CD14-positive monocyte (primary cell): ENCODE data around the gene KRTAP10-3. TPM values are rescaled to one million over a fixed set of nuclear protein-coding genes. Genes with fewer than 3 reads are reported as not detected.

Experiments used
- DNase-seq, 3 donors: peaks; one replicate each; pipeline ENCODE4 v3.0.0-alpha.2; 2011 to 2022
- H2AFZ ChIP-seq: 2 replicates; pipeline ENCODE4 v1.6.0; 2012; ENCODE audit warnings: mild to moderate bottlenecking, low read depth, low read length, inconsistent platforms; ENCODE audit not compliant: insufficient read depth, poor library complexity, severe bottlenecking
- H3K27ac ChIP-seq, 2 donors: 1 replicate in 1 of 2; 2 replicates in 1 of 2; pipeline ENCODE4 v1.5.1; 2012 to 2013; ENCODE audit warnings: low read length in 2 of 2, control low read depth in 1 of 2, inconsistent platforms in 1 of 2, low read depth in 1 of 2, mild to moderate bottlenecking in 1 of 2
- H3K27me3 ChIP-seq, 2 donors: one replicate each; pipeline versions ENCODE4 v1.6.0 to v1.6.1; 2011 to 2013; ENCODE audit warnings: low read length in 2 of 2; ENCODE audit not compliant: control insufficient read depth in 2 of 2, insufficient read depth in 2 of 2
- H3K36me3 ChIP-seq, 2 donors: replicated peaks in 1 of 2; 1 replicate in 1 of 2; 2 replicates in 1 of 2; pipeline versions ENCODE4 v1.5.1 to v1.6.1; 2012 to 2013; ENCODE audit warnings: low read length in 2 of 2, control low read depth in 1 of 2, inconsistent platforms in 1 of 2, mild to moderate bottlenecking in 1 of 2; ENCODE audit not compliant: insufficient read depth in 2 of 2, control insufficient read depth in 1 of 2
- H3K4me1 ChIP-seq, 2 donors: 1 replicate in 1 of 2; 2 replicates in 1 of 2; pipeline versions ENCODE4 v1.5.1 to v1.6.1; 2012 to 2013; ENCODE audit warnings: low read length in 2 of 2, control low read depth in 1 of 2, inconsistent platforms in 1 of 2, mild to moderate bottlenecking in 1 of 2, moderate library complexity in 1 of 2; ENCODE audit not compliant: insufficient read depth in 2 of 2, control insufficient read depth in 1 of 2
- H3K4me2 ChIP-seq: replicated peaks from 2 replicates; pipeline ENCODE3; 2012; ENCODE audit warnings: low read length, moderate library complexity, mild to moderate bottlenecking; ENCODE audit not compliant: poor library complexity, severe bottlenecking; ENCODE audit errors: extremely low read depth
- H3K4me3 ChIP-seq, 3 experiments: fragments of 200-600 bp in 1 of 3; sonication (generic) in 1 of 3; replicated peaks in 1 of 3; 1 replicate in 2 of 3; 2 replicates in 1 of 3; pipeline ENCODE4 v1.5.1; 2011 to 2013; ENCODE audit warnings: low read length in 3 of 3, mild to moderate bottlenecking in 3 of 3, control low read depth in 2 of 3, low read depth in 2 of 3, inconsistent platforms in 1 of 3, moderate library complexity in 1 of 3
- H3K79me2 ChIP-seq: 2 replicates; pipeline ENCODE4 v1.6.0; 2012; ENCODE audit warnings: mild to moderate bottlenecking, control low read depth, inconsistent platforms, low read length, moderate library complexity; ENCODE audit not compliant: insufficient read depth
- H3K9ac ChIP-seq: 2 replicates; pipeline ENCODE4 v1.6.0; 2017; ENCODE audit warnings: low read length, mild to moderate bottlenecking; ENCODE audit not compliant: insufficient read depth, poor library complexity, severe bottlenecking
- H3K9me3 ChIP-seq, 2 donors: replicated peaks in 1 of 2; 1 replicate in 1 of 2; 2 replicates in 1 of 2; pipeline versions ENCODE4 v1.5.1 to v1.6.1; 2012 to 2013; ENCODE audit warnings: low read length in 2 of 2, control low read depth in 1 of 2; ENCODE audit not compliant: control insufficient read depth in 1 of 2, insufficient read depth in 1 of 2
- H4K20me1 ChIP-seq: 2 replicates; pipeline ENCODE4 v1.6.0; 2012; ENCODE audit warnings: mild to moderate bottlenecking, low read length, control low read depth, moderate library complexity; ENCODE audit not compliant: insufficient read depth
- H3K27ac Mint-ChIP-seq, 7 donors: one replicate each; pipeline ENCODE4 v1.8.0; 2020; ENCODE audit warnings: mild to moderate bottlenecking in 7 of 7, mixed read lengths in 7 of 7, moderate library complexity in 6 of 7, inconsistent platforms in 2 of 7
- H3K27me3 Mint-ChIP-seq, 3 donors: one replicate each; pipeline ENCODE4 v1.8.0; 2021 to 2022; ENCODE audit warnings: low read depth in 3 of 3, mild to moderate bottlenecking in 3 of 3, mixed read lengths in 3 of 3, moderate library complexity in 3 of 3, inconsistent platforms in 1 of 3
- H3K36me3 Mint-ChIP-seq, 2 donors: one replicate each; pipeline ENCODE4 v1.8.0; 2020; ENCODE audit warnings: mixed read lengths in 2 of 2, inconsistent platforms in 1 of 2, mild to moderate bottlenecking in 1 of 2
- H3K4me1 Mint-ChIP-seq: one replicate; pipeline ENCODE4 v1.8.0; 2020; ENCODE audit warnings: mild to moderate bottlenecking, mixed read lengths
- H3K4me3 Mint-ChIP-seq, 2 donors: one replicate each; pipeline ENCODE4 v1.8.0; 2020; ENCODE audit warnings: mild to moderate bottlenecking in 2 of 2, mixed read lengths in 2 of 2, moderate library complexity in 1 of 2
- H3K9me3 Mint-ChIP-seq, 7 donors: one replicate each; pipeline ENCODE4 v1.8.0; 2020 to 2022; ENCODE audit warnings: mixed read lengths in 7 of 7, mild to moderate bottlenecking in 6 of 7, moderate library complexity in 6 of 7, inconsistent platforms in 2 of 7
- WGBS: methylation state at CpG from one replicate; pipeline ENCODE4 v1.1.5; 2013; ENCODE audit warnings: missing lambda C conversion rate; ENCODE audit not compliant: insufficient coverage; 5-methylcytosine and 5-hydroxymethylcytosine counted together
- intact Hi-C, 2 donors: fragments of 100-400 bp; cut with micrococcal nuclease; formaldehyde crosslinking; loops; one replicate each; pipeline versions ENCODE4 v1.15.0 to v1.15.1; 2023
- polyA plus RNA-seq, 3 donors: library from polyadenylated mRNA; depleted of rRNA in 1 of 3; unstranded in 2 of 3; stranded (reverse) in 1 of 3; fragments of 300-500 nt in 2 of 3; fragments of >200 nt in 1 of 3; fragmentation: Illumina TruSeq in 2 of 3; gene quantifications; 1 replicate in 2 of 3; 2 replicates in 1 of 3; pipeline ENCODE4 v1.2.3, GENCODE V29; 2012 to 2021
- TF ChIP-seq, protein P1 (sequence below): fragments of 200-600 bp; IDR thresholded peaks from one replicate; pipeline ENCODE4 v1.8.0; 2022; ENCODE audit warnings: antibody characterized with exemption, mild to moderate bottlenecking

The KRTAP10-3 gene
- polyA plus RNA-seq, 3 donors: not detected

DNA sequence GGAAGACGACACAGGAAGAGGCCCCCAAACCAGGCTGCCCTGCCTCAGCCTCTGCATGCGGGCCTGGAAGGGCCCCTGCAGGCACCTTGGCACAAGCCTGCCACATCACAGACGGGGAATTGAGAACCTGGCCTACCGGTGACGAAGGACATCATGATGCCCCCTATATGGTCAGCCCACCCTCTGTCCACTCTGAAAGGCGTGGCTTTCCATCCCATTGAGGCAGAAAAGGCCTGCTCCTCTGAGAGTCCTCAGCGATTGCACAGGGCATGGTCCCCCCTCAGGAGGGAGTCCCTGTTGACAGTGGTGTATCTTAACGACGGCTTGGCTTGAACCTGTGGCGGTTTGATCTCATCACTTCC, 30.0 kb downstream of the KRTAP10-3 start:
- H3K27ac Mint-ChIP-seq: no peak overlapping the region
- DNase-seq: no peak
- Histone ChIP-seq H3K79me2 (no peaks in the 10 kb centered on the region), H3K4me1 (no peaks in the 10 kb centered on the region), H2AFZ (no peak overlapping the region), H3K36me3 (no peaks in the 10 kb centered on the region), H3K27ac (no peak overlapping the region), H3K4me2 (no peak overlapping the region), H3K27me3 (no peaks in the 10 kb centered on the region), H3K4me3 (no peak overlapping the region), H3K9ac (no peak overlapping the region), H3K9me3 (peaks cover 3 to 13% of the 10 kb centered on the region in 2 donors), H4K20me1 (no peaks in the 10 kb centered on the region)
- intact Hi-C loops: no loop called here
- H3K4me1 Mint-ChIP-seq: no peaks in the 10 kb centered on the region
- H3K36me3 Mint-ChIP-seq: no peaks in the 10 kb centered on the region
- peaks cover 1 to 8% (median 5%) of the 10 kb centered on the region in 3 donors for H3K27me3 Mint-ChIP-seq
- no peak overlapping the region for H3K4me3 Mint-ChIP-seq
- TF ChIP-seq, protein P1, sequence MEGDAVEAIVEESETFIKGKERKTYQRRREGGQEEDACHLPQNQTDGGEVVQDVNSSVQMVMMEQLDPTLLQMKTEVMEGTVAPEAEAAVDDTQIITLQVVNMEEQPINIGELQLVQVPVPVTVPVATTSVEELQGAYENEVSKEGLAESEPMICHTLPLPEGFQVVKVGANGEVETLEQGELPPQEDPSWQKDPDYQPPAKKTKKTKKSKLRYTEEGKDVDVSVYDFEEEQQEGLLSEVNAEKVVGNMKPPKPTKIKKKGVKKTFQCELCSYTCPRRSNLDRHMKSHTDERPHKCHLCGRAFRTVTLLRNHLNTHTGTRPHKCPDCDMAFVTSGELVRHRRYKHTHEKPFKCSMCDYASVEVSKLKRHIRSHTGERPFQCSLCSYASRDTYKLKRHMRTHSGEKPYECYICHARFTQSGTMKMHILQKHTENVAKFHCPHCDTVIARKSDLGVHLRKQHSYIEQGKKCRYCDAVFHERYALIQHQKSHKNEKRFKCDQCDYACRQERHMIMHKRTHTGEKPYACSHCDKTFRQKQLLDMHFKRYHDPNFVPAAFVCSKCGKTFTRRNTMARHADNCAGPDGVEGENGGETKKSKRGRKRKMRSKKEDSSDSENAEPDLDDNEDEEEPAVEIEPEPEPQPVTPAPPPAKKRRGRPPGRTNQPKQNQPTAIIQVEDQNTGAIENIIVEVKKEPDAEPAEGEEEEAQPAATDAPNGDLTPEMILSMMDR: no peak
- 91% methylated on average over 6 of the region's 10 CpGs for WGBS
- H3K9me3 Mint-ChIP-seq: peaks cover 0 to 3% (median 0%) of the 10 kb centered on the region in 7 donors

DNA sequence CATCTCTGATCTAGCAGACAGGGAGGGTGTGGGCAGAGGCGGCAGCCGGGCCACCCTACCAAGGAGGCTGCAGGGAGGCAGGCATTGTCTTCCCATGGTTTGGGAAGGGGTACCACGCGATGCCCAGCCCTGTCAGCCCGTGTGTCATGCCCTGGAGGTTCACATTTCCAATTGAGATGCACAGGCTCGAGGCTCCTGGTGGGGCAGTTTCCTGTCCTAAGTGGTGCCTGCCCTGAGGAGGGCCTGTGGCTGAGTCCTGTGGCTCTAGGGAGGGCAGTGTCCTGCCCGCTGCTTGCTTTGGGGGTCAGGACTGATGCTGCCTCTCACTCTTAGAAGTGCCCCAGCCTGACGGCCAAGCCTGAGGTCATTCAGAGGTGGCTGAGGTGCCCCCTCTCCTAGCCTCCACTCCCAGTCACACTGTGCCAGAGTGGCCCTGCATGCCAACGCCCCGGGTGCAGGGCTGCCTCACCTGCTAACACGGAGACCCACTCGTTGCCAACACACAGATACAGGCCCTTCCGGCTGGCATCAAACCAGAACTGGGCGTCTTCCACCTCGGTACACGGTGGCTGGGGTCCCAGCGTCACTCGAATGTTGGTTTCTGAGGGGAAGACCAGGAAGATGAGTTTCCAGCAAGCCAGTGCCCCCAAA, 30.5 kb downstream of the KRTAP10-3 start:
- H3K4me2 ChIP-seq: no peak overlapping the region

More for the DNA sequence above, 30.5 kb downstream of the KRTAP10-3 start:
- peaks cover 3 to 17% of the 10 kb centered on the region in 2 donors for H3K9me3 ChIP-seq
- H3K27me3 ChIP-seq: no peaks in the 10 kb centered on the region
- Mint-ChIP-seq H3K27ac (no peak overlapping the region), H3K9me3 (peaks cover 0 to 3% (median 0%) of the 10 kb centered on the region in 7 donors), H3K36me3 (no peaks in the 10 kb centered on the region), H3K4me3 (no peak overlapping the region), H3K4me1 (no peaks in the 10 kb centered on the region), H3K27me3 (peaks cover 1 to 8% (median 5%) of the 10 kb centered on the region in 3 donors)
- no peak overlapping the region for H3K27ac ChIP-seq
- intact Hi-C loops: no loop called here
- TF ChIP-seq, protein P1: no peak
- H3K9ac ChIP-seq: no peak overlapping the region
- no peak overlapping the region for H2AFZ ChIP-seq
- no peak overlapping the region for H3K4me3 ChIP-seq
- no peaks in the 10 kb centered on the region for H3K4me1 ChIP-seq
- H4K20me1 ChIP-seq: no peaks in the 10 kb centered on the region
- no peaks in the 10 kb centered on the region for H3K36me3 ChIP-seq
- WGBS: 91% methylated on average over 18 of the region's 18 CpGs
- DNase-seq: no peak
- H3K79me2 ChIP-seq: no peaks in the 10 kb centered on the region
